GM18861 (cell line): Measurements from ENCODE around the gene ALPG.
"Not testable (repeated sequence)": the region's sequence is repeated elsewhere in the genome, so short reads cannot be mapped to it uniquely, and the experiment has no call there.

Experiments used
- ATAC-seq: cut with Tn5 transposase; IDR thresholded peaks from one replicate; pipeline ENCODE4 v1.9.1; 2021; ENCODE audit not compliant: unreplicated experiment

Gene ALPG

GRCh38 chr2:232376713-232377112 lies 29.9 kb upstream of the ALPG start:
- no peak for ATAC-seq

DNA sequence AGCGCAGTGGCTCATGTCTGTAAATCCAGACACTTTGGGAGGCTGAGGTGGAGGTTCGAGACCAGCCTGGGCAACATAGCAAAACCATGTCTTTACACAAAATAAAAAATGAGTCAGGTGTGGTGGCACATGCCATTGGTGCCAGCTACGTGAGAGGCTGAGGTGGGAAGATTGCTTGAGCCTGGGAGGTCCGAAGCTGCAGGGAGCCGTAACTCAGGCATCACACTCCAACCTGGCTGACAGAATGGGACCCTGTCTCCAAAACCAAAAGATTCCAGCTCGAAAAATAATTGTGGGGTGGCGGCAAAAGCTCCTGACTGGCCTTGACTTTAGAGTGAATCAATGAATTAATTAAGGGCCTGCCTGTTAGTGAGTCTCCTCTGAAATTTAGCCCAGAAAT lies 29.3 kb upstream of the ALPG start:
- no peak for ATAC-seq

DNA sequence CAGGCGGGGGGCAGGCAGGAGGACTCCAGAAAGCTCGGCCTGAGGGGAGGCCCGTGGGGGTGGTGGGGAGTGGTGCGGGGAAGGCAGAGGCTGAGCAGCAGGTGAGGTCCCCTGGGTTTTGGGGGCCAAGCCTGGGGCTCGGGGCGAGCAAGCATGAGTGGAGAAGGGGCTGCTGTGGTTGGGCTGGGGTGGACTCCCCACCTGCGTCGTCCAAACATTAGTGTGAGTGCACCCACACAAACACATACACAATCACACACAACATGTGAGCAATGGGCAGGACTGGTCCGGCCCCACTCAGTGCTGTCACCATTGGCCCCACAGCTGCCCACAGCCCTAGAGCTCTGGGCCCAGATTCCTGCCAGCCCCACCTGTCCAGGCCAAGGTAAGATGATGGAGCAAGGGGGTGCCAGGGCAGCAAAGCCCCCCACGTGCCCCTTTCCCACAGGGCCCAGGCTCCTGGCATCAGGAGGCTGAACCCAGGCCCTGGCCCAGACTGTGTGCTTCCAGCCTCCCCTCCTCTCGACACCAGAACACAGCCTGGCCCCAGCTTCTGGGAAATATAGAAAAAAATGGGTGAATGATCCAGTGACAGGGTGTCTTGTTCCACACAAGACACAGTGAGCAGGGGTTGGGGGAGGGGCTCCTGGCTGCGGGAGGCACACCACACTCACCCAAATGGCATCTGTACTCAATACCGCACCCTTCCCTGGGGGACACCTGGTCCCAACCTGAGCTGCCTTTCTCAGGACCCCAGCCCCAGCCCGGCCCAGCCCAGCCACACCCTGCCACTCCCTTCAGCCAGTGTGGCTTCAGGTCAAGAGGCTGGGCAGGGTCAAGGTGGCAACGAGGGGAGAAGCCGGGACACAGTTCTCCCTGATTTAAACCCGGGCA lies 28.6 kb upstream of the ALPG start:
- ATAC-seq = no peak

DNA sequence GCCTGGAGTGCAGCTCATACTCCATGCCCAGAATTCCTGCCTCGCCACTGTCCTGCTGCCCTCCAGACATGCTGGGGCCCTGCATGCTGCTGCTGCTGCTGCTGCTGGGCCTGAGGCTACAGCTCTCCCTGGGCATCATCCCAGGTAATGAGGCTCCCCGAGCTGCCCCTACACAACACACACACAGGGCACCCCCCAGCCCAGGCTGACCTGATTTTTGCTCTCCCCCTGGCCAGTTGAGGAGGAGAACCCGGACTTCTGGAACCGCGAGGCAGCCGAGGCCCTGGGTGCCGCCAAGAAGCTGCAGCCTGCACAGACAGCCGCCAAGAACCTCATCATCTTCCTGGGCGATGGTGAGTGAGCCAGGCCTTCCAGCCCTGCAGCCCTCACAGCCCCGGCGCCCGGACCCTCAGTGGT lies 27.9 kb upstream of the ALPG start, which contains the start of gene ALPP:
Gene ALPP (plus strand): TSS at position 17 of the 417 bp plus-strand sequence. CDS start 52 bp downstream, at position 69.
- ATAC-seq = not testable (repeated sequence)

DNA sequence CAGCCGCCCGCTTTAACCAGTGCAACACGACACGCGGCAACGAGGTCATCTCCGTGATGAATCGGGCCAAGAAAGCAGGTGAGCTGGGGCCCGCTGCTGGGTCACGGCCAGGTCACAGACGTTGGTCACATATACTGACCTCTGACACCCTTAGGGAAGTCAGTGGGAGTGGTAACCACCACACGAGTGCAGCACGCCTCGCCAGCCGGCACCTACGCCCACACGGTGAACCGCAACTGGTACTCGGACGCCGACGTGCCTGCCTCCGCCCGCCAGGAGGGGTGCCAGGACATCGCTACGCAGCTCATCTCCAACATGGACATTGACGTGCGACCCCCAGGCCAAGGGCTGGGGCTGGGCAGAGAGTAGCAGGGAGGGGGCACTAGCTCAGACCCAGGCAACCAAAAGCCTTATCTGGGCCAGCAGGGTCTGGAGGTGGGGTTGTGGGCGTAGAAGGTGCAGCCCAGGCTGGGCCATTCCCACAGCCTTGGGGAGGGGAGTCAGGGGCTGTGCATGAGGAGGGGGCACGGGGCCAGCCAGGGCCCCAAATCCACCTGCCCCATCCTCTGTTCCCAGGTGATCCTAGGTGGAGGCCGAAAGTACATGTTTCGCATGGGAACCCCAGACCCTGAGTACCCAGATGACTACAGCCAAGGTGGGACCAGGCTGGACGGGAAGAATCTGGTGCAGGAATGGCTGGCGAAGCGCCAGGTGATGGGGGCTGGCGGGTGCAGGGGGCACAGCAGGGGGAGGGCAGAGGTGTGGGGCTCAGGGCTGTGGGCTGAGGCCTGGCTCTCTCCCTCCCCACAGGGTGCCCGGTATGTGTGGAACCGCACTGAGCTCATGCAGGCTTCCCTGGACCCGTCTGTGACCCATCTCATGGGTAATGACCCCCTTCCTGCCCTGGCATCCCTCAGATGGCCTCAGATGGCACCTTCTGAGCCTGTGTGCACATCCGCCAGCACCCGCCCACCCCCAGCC lies 26.7 kb upstream of the ALPG start:
- not testable (repeated sequence) for ATAC-seq

DNA sequence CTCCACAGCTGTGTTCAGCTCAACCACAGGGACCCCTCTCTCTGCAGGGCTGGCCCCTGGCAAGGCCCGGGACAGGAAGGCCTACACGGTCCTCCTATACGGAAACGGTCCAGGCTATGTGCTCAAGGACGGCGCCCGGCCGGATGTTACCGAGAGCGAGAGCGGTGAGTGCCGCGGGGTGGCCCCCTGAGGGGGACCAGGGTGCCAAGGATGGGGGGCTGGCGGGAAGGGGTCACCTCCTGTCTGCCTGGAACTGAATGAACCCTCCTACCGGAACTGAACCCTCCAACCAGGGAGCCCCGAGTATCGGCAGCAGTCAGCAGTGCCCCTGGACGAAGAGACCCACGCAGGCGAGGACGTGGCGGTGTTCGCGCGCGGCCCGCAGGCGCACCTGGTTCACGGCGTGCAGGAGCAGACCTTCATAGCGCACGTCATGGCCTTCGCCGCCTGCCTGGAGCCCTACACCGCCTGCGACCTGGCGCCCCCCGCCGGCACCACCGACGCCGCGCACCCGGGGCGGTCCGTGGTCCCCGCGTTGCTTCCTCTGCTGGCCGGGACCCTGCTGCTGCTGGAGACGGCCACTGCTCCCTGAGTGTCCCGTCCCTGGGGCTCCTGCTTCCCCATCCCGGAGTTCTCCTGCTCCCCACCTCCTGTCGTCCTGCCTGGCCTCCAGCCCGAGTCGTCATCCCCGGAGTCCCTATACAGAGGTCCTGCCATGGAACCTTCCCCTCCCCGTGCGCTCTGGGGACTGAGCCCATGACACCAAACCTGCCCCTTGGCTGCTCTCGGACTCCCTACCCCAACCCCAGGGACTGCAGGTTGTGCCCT lies 25.2 kb upstream of the ALPG start:
- ATAC-seq = not testable (repeated sequence)

GRCh38 chr2:232382331-232383225 lies 24.1 kb upstream of the ALPG start:
- no peak for ATAC-seq

GRCh38 chr2:232384466-232384865 lies 22.2 kb upstream of the ALPG start:
- no peak for ATAC-seq

DNA sequence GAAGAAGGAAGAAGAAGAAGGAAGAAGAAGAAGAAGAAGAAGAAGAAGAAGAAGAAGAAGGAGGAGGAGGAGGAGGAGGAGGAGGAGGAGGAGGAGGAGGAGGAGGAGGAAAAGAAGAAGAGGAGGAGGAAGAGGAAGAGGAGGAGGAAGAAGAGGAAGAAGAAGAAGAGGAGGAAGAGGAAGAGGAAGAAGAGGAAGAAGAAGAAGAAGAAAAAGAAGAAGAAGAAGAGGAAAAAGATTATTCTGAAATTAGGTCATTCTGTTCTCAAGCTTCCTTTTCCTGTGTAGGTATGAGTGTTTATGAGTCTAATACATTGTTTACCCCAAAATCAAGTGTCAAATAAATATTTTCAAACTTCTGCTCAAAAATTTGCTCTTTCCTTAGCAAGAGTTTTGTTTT lies 21.6 kb upstream of the ALPG start:
- not testable (repeated sequence) for ATAC-seq

- no peak for ATAC-seq
Observed at GRCh38 chr2:232385660-232386489, 20.8 kb upstream of the ALPG start.

DNA sequence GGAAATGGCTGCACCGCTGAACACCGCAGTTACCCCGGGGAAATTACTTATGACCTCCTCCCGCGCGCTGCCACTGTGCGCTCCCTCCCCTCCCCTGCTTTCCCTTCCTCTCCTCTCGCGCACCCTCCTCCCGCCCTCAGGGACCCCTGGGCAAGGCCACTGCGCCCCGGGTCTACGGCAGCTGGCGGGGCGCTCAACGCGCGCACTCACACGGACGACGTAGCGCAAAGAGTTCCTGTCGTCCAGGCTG lies 20.2 kb upstream of the ALPG start:
- no peak for ATAC-seq

DNA sequence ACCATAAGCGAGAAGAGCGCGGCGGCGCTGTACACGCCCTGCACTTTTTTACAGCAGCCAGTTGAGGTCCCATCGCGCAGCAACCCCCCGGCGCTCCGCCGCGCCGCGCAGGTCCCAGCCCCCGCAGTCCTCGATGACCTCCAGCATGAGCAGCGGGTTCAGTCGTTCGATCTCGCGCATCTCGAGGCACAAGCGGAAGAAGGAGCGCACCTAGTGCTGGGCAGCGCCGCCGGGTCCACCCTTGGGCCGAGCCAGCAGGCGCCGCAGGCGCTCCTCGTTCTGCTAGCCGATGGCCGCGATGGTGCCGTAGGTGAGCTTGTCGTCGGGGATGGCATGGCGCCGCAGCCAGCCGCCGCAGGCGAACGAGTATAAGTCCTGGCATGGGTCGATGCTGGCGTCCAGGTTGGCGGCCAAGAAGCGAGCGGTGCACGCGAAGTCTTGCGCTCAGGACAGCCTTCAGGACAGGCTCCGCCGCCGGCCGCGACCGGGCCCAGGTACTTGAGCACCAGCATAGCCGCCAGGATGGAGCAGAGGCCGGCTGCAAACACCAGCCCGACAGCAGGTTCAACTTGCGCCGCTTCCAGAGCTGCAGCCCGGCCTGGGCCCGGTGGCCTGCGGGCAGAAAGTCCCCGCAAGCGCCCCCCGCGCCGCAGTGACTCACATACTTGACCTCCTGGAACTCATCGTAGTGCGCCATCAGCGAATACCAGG lies 19.7 kb upstream of the ALPG start:
- ATAC-seq = no peak

DNA sequence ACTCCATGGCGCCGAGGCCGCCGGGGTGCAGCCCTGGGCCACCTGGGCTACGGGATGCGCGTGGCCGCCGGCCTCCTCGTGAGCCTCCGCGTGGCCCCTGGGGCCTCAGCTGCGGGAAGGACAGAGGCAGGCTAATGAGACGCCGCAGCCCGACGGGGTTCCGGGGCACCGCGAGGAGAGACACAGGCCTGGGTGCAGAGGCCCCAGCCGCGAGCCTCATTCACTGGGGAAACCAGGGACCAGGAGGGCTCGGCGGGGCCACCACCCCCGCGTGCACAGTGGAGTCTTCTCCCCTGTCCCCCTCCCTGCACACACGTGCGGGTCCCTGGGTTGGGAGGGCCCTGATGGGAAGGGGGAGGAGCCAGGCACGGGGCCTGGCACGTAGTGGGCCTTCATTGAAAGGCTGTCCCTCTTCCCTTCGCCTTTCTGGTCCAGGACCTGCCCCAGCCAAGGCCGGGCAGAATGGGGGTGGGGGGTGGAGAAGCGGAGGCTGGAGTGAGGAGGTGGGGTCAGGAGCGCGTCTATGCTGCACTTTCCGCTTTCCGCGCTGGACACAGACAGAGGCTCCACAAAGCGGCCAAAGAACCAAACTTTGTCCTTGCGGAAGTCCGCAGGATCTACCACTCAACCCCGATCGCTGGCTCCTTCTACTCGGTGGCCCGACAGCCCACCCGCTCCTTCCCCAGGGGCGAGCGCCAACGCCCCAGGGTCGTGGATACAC lies 19.0 kb upstream of the ALPG start:
- ATAC-seq = no peak

- no peak for ATAC-seq
Observed at GRCh38 chr2:232388324-232388891, 18.2 kb upstream of the ALPG start.

DNA sequence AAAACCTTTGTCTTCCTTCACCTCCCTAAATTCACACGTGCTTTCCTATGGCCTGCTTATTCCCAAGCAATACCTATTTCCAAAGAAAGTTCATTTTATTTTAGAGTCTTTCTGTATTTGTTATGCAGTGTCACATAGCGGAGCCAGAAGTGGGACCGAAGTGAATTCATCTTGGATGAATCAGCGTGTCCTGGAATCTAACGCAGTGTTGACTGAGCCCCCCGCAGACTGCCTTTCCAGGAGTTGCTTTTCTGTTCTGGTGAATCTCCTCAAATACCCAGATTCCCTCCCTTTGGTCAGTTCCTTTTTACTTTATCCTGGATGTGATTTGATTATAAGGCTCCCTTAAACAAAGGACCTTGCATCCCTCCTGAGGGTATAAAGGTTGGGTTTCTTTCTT lies 17.3 kb upstream of the ALPG start:
- ATAC-seq = no peak

DNA sequence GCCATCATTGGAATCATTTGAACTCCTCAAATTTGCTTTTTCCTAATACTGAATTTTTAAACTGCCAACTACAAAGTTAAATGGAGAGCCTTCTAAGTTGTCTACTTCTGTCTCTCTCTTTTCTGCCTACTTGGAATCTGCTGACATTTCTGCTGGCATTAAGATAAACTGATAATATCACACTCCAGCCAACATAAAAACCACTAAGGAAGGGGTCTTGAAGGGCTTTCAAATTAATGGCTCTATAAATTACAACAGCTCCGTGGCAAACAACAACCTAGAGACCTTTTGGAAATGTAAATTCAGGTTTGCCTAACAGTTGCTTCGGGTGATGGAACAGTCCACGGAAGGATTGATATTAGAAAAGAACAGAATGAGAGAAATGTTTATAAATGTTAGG lies 16.0 kb upstream of the ALPG start:
- no peak for ATAC-seq

DNA sequence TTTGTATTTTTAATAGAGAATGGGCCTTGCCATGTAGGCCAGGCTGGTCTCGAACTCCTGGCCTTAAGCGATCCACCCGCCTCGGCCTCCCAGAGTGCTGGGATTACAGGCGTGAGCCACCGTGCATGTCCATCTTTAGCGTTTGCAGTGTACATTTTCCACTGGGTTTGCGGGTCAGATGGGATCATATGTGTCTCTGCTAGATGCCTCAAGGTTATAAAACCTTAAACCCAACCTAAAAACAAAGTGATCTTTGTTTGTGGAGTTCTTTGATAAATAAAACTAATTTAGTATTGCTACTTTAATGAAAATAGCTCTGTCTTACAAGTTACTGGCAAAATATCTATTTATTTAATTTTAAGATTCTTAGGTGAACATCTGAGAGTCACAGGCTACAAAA lies 13.1 kb upstream of the ALPG start:
- ATAC-seq = no peak

GRCh38 chr2:232394431-232394830 lies 12.2 kb upstream of the ALPG start:
- ATAC-seq = not testable (repeated sequence)
